KMS-11 (cell line): Measurements from ENCODE around the gene SARS1.

Source experiments
- H2AFZ ChIP-seq: fragments of 200-600 bp; sonication (generic); 2 replicates; pipeline ENCODE4 v1.6.1; 2016; ENCODE audit warnings: antibody characterized with exemption, mixed run types, low read depth
- H3K27ac ChIP-seq: fragments of 200-600 bp; sonication (generic); 2 replicates; pipeline ENCODE4 v1.6.1; 2016; ENCODE audit warnings: mild to moderate bottlenecking, mixed run types
- H3K27me3 ChIP-seq: fragments of 200-600 bp; sonication (generic); 2 replicates; pipeline ENCODE4 v1.6.1; 2017; ENCODE audit warnings: mild to moderate bottlenecking, low read depth, mixed run types, moderate library complexity; ENCODE audit not compliant: insufficient read depth
- H3K36me3 ChIP-seq: fragments of 200-600 bp; sonication (generic); 2 replicates; pipeline ENCODE4 v1.6.1; 2017; ENCODE audit warnings: mild to moderate bottlenecking, mixed run types; ENCODE audit not compliant: insufficient read depth
- H3K4me1 ChIP-seq: fragments of 200-600 bp; sonication (generic); 2 replicates; pipeline ENCODE4 v1.6.1; 2016; ENCODE audit warnings: mild to moderate bottlenecking, low read depth, mixed run types; ENCODE audit not compliant: poor library complexity, severe bottlenecking
- H3K4me2 ChIP-seq: fragments of 200-600 bp; sonication (generic); 2 replicates; pipeline ENCODE4 v1.7.0; 2016; ENCODE audit warnings: mild to moderate bottlenecking, mixed run types
- H3K4me3 ChIP-seq: fragments of 200-600 bp; sonication (generic); IDR thresholded peaks from 2 replicates; pipeline ENCODE4 v1.6.1; 2017; ENCODE audit warnings: low read depth, low read length, mixed read lengths; ENCODE audit not compliant: insufficient read depth
- H3K79me2 ChIP-seq: fragments of 200-600 bp; sonication (generic); 2 replicates; pipeline ENCODE4 v1.6.1; 2016; ENCODE audit warnings: low read depth, mixed run types; ENCODE audit not compliant: insufficient read depth
- H3K9ac ChIP-seq: fragments of 200-600 bp; sonication (generic); 2 replicates; pipeline ENCODE4 v1.6.1; 2016; ENCODE audit warnings: mild to moderate bottlenecking, mixed run types
- H4K20me1 ChIP-seq: fragments of 200-600 bp; sonication (generic); 2 replicates; pipeline ENCODE4 v1.6.1; 2016; ENCODE audit warnings: mild to moderate bottlenecking, mixed run types; ENCODE audit not compliant: insufficient read depth
- TF ChIP-seq, protein P1 (sequence below): fragments of 200-600 bp; sonication (generic); conservative IDR thresholded peaks from 2 replicates; pipeline ENCODE4 v1.6.1; 2017; ENCODE audit warnings: low read depth, mild to moderate bottlenecking, antibody characterized with exemption, low read length, moderate library complexity, mixed read lengths

SARS1 gene

DNA sequence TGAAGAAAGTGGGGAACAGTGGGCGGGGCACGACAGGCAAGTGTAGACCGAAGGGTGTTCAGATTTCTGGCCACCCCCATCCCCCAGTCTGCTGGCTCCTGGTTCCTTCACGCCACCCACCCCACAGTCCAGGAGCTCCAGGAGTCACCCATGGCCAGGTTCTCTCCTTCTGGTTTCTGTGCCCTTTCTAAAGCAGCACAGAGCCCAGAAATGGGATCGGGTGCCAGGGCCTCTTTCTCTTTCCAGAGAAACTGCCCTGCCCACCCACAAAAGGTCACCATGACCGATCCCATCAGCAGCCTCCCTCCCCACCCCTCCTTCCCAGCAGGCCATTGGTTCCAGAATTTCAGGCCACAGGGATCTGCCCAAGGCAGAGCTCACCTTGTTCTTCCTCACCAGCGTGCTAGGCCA is 32.4 kb downstream of the SARS1 start:
- Histone ChIP-seq H3K9ac (no peak overlapping the region), H3K4me3 (no peak overlapping the region), H3K4me1 (peaks cover 10% of the 10 kb centered on the region), H2AFZ (no peak overlapping the region), H3K27me3 (no peaks in the 10 kb centered on the region), H3K27ac (no peak overlapping the region), H3K4me2 (no peak overlapping the region), H3K36me3 (no peaks in the 10 kb centered on the region), H4K20me1 (no peaks in the 10 kb centered on the region), H3K79me2 (no peaks in the 10 kb centered on the region)
- TF ChIP-seq, protein P1, sequence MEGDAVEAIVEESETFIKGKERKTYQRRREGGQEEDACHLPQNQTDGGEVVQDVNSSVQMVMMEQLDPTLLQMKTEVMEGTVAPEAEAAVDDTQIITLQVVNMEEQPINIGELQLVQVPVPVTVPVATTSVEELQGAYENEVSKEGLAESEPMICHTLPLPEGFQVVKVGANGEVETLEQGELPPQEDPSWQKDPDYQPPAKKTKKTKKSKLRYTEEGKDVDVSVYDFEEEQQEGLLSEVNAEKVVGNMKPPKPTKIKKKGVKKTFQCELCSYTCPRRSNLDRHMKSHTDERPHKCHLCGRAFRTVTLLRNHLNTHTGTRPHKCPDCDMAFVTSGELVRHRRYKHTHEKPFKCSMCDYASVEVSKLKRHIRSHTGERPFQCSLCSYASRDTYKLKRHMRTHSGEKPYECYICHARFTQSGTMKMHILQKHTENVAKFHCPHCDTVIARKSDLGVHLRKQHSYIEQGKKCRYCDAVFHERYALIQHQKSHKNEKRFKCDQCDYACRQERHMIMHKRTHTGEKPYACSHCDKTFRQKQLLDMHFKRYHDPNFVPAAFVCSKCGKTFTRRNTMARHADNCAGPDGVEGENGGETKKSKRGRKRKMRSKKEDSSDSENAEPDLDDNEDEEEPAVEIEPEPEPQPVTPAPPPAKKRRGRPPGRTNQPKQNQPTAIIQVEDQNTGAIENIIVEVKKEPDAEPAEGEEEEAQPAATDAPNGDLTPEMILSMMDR: no peak

GRCh38 chr1:109247401-109248365 is 34.0 kb downstream of the SARS1 start:
- Histone ChIP-seq H3K4me2 (no peak overlapping the region), H3K36me3 (no peaks in the 10 kb centered on the region), H3K4me3 (no peak overlapping the region), H4K20me1 (no peaks in the 10 kb centered on the region), H3K4me1 (peaks cover 10% of the 10 kb centered on the region), H3K27ac (no peak overlapping the region), H3K79me2 (no peaks in the 10 kb centered on the region), H3K27me3 (no peaks in the 10 kb centered on the region), H3K9ac (no peak overlapping the region), H2AFZ (no peak overlapping the region)
- TF ChIP-seq, protein P1: no peak

DNA sequence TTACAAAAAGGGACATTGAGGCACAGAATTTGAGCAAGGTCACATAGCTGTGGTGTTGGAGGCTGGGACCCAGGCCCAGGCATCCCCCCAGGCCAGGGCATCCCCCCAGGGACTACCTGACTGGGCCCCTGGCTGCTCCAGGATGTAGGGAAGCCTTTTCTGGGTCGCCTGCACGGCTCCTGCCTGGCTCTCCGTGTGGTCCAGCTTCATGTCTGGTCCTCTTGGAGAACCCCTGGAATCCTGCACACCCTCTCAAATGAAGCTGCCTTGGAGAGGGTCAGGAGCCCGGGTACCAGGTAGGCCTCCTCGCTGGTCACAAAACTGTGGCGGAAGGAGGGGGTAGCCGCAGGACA is 34.7 kb downstream of the SARS1 start:
- H3K36me3 ChIP-seq: no peaks in the 10 kb centered on the region
- H3K4me3 ChIP-seq: no peak overlapping the region
- no peaks in the 10 kb centered on the region for H4K20me1 ChIP-seq
- no peak overlapping the region for H3K4me2 ChIP-seq
- TF ChIP-seq, protein P1: no peak
- H3K9ac ChIP-seq: no peak overlapping the region
- no peak overlapping the region for H3K27ac ChIP-seq
- H3K27me3 ChIP-seq: no peaks in the 10 kb centered on the region
- H3K4me1 ChIP-seq: peaks cover 10% of the 10 kb centered on the region
- no peaks in the 10 kb centered on the region for H3K79me2 ChIP-seq
- peak overlapping the region; percentile 75; the same call in 1 of the 2 replicates for H2AFZ ChIP-seq

- Histone ChIP-seq H3K79me2 (no peaks in the 10 kb centered on the region), H3K36me3 (no peaks in the 10 kb centered on the region), H3K9ac (peak within 1 kb of the TSS; percentile 25; the same call in 1 of the 2 replicates), H4K20me1 (no peaks in the 10 kb centered on the region), H3K4me1 (peaks cover 10% of the 10 kb centered on the region), H2AFZ (peak within 1 kb of the TSS; percentile 75), H3K27me3 (no peaks in the 10 kb centered on the region), H3K4me3 (peak within 1 kb of the TSS; percentile 44), H3K4me2 (peak within 1 kb of the TSS; percentile 61), H3K27ac (no peak within 1 kb of the TSS)
- TF ChIP-seq, protein P1: no peak
Observed at GRCh38 chr1:109248797-109249629, 35.3 kb downstream of the SARS1 start, which contains the start of gene CELSR2. CELSR2 (plus strand) TSS chr1:109249539; CDS start chr1:109250080, 541 bp downstream.
